Caco-2 (cell line): Measurements from ENCODE around the gene MAN2A1. TPM values are rescaled to one million over a fixed set of nuclear protein-coding genes. Genes with fewer than 3 reads are reported as not detected.
A peak's percentile ranks its signal among the peaks of the same experiment; 100 is the strongest.

ENCODE experiments used
- BruUV-seq: library from RNA; stranded (reverse); fragments of 400-500 nt; replicated peaks from 2 replicates; lab custom pipeline; 2021; lab: Mats Ljungman, UMichigan
- CTCF ChIA-PET: fragments of 300-600 bp; sonication (Branson Sonifier 250); formaldehyde crosslinking; loops from one replicate; lab custom pipeline; 2022; ENCODE audit warnings: antibody characterized with exemption; lab: Charles Lee
- POLR2A ChIA-PET: fragments of 300-600 bp; sonication (Branson Sonifier 250); formaldehyde crosslinking; loops from one replicate; lab custom pipeline; 2022; ENCODE audit warnings: antibody characterized with exemption; lab: Charles Lee
- DNase-seq, 2 experiments: peaks; one replicate each; pipeline versions ENCODE4 v3.0.0 to v3.0.0-alpha.2; 2020 to 2022
- H3K27me3 ChIP-seq: replicated peaks from 2 replicates; pipeline ENCODE4 v1.6.0; 2011; ENCODE audit warnings: low read length; ENCODE audit not compliant: control insufficient read depth, insufficient read depth
- H3K36me3 ChIP-seq: 2 replicates; pipeline ENCODE4 v1.5.1; 2011; ENCODE audit warnings: low read length; ENCODE audit not compliant: control insufficient read depth, insufficient read depth
- H3K4me1 ChIP-seq: fragments of 250-450 bp; sonication (Bioruptor Pico); 2 replicates; pipeline ENCODE4 v1.5.1; 2020; ENCODE audit warnings: mild to moderate bottlenecking
- H3K4me3 ChIP-seq: 2 replicates; pipeline ENCODE4 v1.5.1; 2011; ENCODE audit warnings: low read depth, mild to moderate bottlenecking, control low read depth, low read length
- H3K9me3 ChIP-seq: fragments of 250-450 bp; sonication (Bioruptor Pico); 2 replicates; pipeline ENCODE4 v1.5.1; 2020; ENCODE audit warnings: mild to moderate bottlenecking, moderate library complexity
- H3K27ac Mint-ChIP-seq: one replicate; pipeline ENCODE4 v1.8.0; 2022; ENCODE audit warnings: mixed read lengths; ENCODE audit not compliant: unreplicated experiment
- H3K27me3 Mint-ChIP-seq: one replicate; pipeline ENCODE4 v1.8.0; 2022; ENCODE audit warnings: mixed read lengths; ENCODE audit not compliant: insufficient read depth, unreplicated experiment
- H3K36me3 Mint-ChIP-seq: one replicate; pipeline ENCODE4 v1.8.0; 2022; ENCODE audit warnings: mild to moderate bottlenecking, mixed read lengths; ENCODE audit not compliant: insufficient read depth, unreplicated experiment
- H3K4me1 Mint-ChIP-seq: one replicate; pipeline ENCODE4 v1.8.0; 2022; ENCODE audit warnings: low read depth, mixed read lengths; ENCODE audit not compliant: unreplicated experiment
- H3K4me3 Mint-ChIP-seq: one replicate; pipeline ENCODE4 v1.8.0; 2022; ENCODE audit warnings: mild to moderate bottlenecking, moderate library complexity, mixed read lengths; ENCODE audit not compliant: unreplicated experiment
- H3K9me3 Mint-ChIP-seq: one replicate; pipeline ENCODE4 v1.8.0; 2022; ENCODE audit warnings: mixed read lengths; ENCODE audit not compliant: unreplicated experiment
- CTCF ChIP-seq, 2 experiments: fragments of 200-600 bp in 1 of 2; IDR thresholded peaks; 1 replicate in 1 of 2; 2 replicates in 1 of 2; pipeline versions ENCODE4 v1.5.1 to v1.8.0; 2011 to 2022; ENCODE audit warnings: antibody characterized with exemption in 1 of 2, control low read depth in 1 of 2, inconsistent platforms in 1 of 2, low read depth in 1 of 2, low read length in 1 of 2, mild to moderate bottlenecking in 1 of 2, moderate library complexity in 1 of 2; ENCODE audit not compliant: insufficient read depth in 1 of 2, severe bottlenecking in 1 of 2, unreplicated experiment in 1 of 2
- intact Hi-C: fragments of 100-400 bp; cut with micrococcal nuclease; formaldehyde crosslinking; loops from one replicate; pipeline ENCODE4 v1.10.0; 2022; ENCODE audit not compliant: unreplicated experiment
- total RNA-seq: library from RNA; stranded (reverse); gene quantifications from 2 replicates; pipeline ENCODE4 v1.2.3, GENCODE V29; 2022

MAN2A1 gene
- total RNA-seq, 1 experiment from 2014 or later = 57.3 TPM

- Histone ChIP-seq H3K4me1 (no peaks in the 10 kb centered on the region), H3K9me3 (no peaks in the 10 kb centered on the region), H3K27me3 (no peaks in the 10 kb centered on the region), H3K36me3 (no peaks in the 10 kb centered on the region), H3K4me3 (no peak overlapping the region)
- no peak for TF ChIP-seq CTCF (IDR thresholded peaks at IDR 0.05; ENCODE audit: insufficient read depth in 1 of 2, low read depth in 1 of 2, low read length in 1 of 2, severe bottlenecking in 1 of 2, unreplicated experiment in 1 of 2)
- Mint-ChIP-seq H3K9me3 (no peaks in the 10 kb centered on the region), H3K4me1 (peaks cover 9% of the 10 kb centered on the region), H3K27me3 (peaks cover 2% of the 10 kb centered on the region), H3K36me3 (no peaks in the 10 kb centered on the region), H3K4me3 (no peak overlapping the region), H3K27ac (no peak overlapping the region)
- CTCF ChIA-PET = interaction anchor here (1.0 kb wide), 1 partner anchor 21 kb away, joined by 3 read pairs; no protein-coding TSS in a partner anchor
- peak; percentile 9 to 36 for DNase-seq
- intact Hi-C loops = no loop called here
- POLR2A ChIA-PET = no interaction called here
- no TSS peak for BruUV-seq
Observed at GRCh38 chr5:109650493-109650892, 39.2 kb upstream of the MAN2A1 start.

GRCh38 chr5:109652096-109652495 lies 37.6 kb upstream of the MAN2A1 start:
- POLR2A ChIA-PET = no interaction called here
- Mint-ChIP-seq H3K4me1 (peaks cover 9% of the 10 kb centered on the region), H3K9me3 (no peaks in the 10 kb centered on the region), H3K36me3 (no peaks in the 10 kb centered on the region), H3K27ac (no peak overlapping the region), H3K4me3 (no peak overlapping the region), H3K27me3 (peaks cover 2% of the 10 kb centered on the region)
- TF ChIP-seq CTCF (IDR thresholded peaks at IDR 0.05; ENCODE audit: insufficient read depth in 1 of 2, low read depth in 1 of 2, low read length in 1 of 2, severe bottlenecking in 1 of 2, unreplicated experiment in 1 of 2) = no peak
- CTCF ChIA-PET = no interaction called here
- intact Hi-C loops = no loop called here
- no peaks in the 10 kb centered on the region for H3K36me3 ChIP-seq
- no peaks in the 10 kb centered on the region for H3K27me3 ChIP-seq
- no peaks in the 10 kb centered on the region for H3K4me1 ChIP-seq
- no TSS peak for BruUV-seq
- no peak for DNase-seq
- H3K9me3 ChIP-seq = no peaks in the 10 kb centered on the region
- no peak overlapping the region for H3K4me3 ChIP-seq

GRCh38 chr5:109653042-109653441 lies 36.7 kb upstream of the MAN2A1 start:
- no peak overlapping the region for H3K4me3 ChIP-seq
- no peaks in the 10 kb centered on the region for H3K4me1 ChIP-seq
- BruUV-seq = no TSS peak
- peaks cover 9% of the 10 kb centered on the region for H3K4me1 Mint-ChIP-seq
- TF ChIP-seq CTCF (IDR thresholded peaks at IDR 0.05; ENCODE audit: insufficient read depth in 1 of 2, low read depth in 1 of 2, low read length in 1 of 2, severe bottlenecking in 1 of 2, unreplicated experiment in 1 of 2) = no peak
- no peaks in the 10 kb centered on the region for H3K36me3 ChIP-seq
- no peaks in the 10 kb centered on the region for H3K27me3 ChIP-seq
- no peaks in the 10 kb centered on the region for H3K9me3 Mint-ChIP-seq
- H3K4me3 Mint-ChIP-seq = no peak overlapping the region
- no peak for DNase-seq
- peak overlapping the region; percentile 18 for H3K27ac Mint-ChIP-seq
- intact Hi-C loops = no loop called here
- no peaks in the 10 kb centered on the region for H3K9me3 ChIP-seq
- no peaks in the 10 kb centered on the region for H3K36me3 Mint-ChIP-seq
- peaks cover 2% of the 10 kb centered on the region for H3K27me3 Mint-ChIP-seq
- CTCF ChIA-PET = no interaction called here
- POLR2A ChIA-PET = no interaction called here
